Activated T-helper 2 cell treated with anti-CD3 and anti-CD28 coated beads, Interferon-gamma antibody, Interleukin-2, Interleukin-4, amounts not matched to agents 10 μg/mL and 5 μg/mL and 100 μg/mL, durations not matched to agents 14 hours and 24 hours and 36 hours (primary cell): Measurements from ENCODE around the gene CCPG1. TPM values are rescaled to one million over a fixed set of nuclear protein-coding genes. Genes with fewer than 3 reads are reported as not detected.
"Not testable (repeated sequence)": the region's sequence is repeated elsewhere in the genome, so short reads cannot be mapped to it uniquely, and the experiment has no call there.

Source experiments
- DNase-seq: peaks from one replicate; pipeline ENCODE4 v3.0.0; 2021; ENCODE audit warnings: low spot score
- H3K27ac Mint-ChIP-seq: one replicate; pipeline ENCODE4 v1.8.0; 2021; ENCODE audit warnings: mixed read lengths
- H3K27me3 Mint-ChIP-seq: one replicate; pipeline ENCODE4 v1.8.0; 2021; ENCODE audit warnings: low read depth, mixed read lengths
- H3K36me3 Mint-ChIP-seq: one replicate; pipeline ENCODE4 v1.8.0; 2021; ENCODE audit warnings: low read depth, mixed read lengths
- H3K4me1 Mint-ChIP-seq: one replicate; pipeline ENCODE4 v1.8.0; 2021; ENCODE audit warnings: low read depth, mixed read lengths
- H3K4me3 Mint-ChIP-seq: one replicate; pipeline ENCODE4 v1.8.0; 2021; ENCODE audit warnings: low read depth, mild to moderate bottlenecking, moderate library complexity, mixed read lengths
- H3K9me3 Mint-ChIP-seq: one replicate; pipeline ENCODE4 v1.8.0; 2021; ENCODE audit warnings: mixed read lengths
- intact Hi-C: fragments of 100-400 bp; cut with micrococcal nuclease; formaldehyde crosslinking; loops from one replicate; pipeline ENCODE4 v1.15.1; 2023
- total RNA-seq: library from RNA; stranded (reverse); gene quantifications from 2 replicates; pipeline ENCODE4 v1.2.3, GENCODE V29; 2022

Gene CCPG1
- 8.9 and 9.8 TPM in 2 replicates for total RNA-seq

GRCh38 chr15:55408012-55408928 is at the start of gene CCPG1, which contains the start of gene PIERCE2:
TSS of gene CCPG1 (minus strand) at chr15:55408359. CDS start at chr15:55389424, 18,935 bp downstream.
TSS of gene PIERCE2 (plus strand) at chr15:55408495. CDS start at chr15:55408769, 274 bp downstream.
- Mint-ChIP-seq H3K36me3 (no peaks in the 10 kb centered on the region), H3K4me3 (peak within 1 kb of the TSS; percentile 90), H3K4me1 (peaks cover 22% of the 10 kb centered on the region), H3K9me3 (no peaks in the 10 kb centered on the region), H3K27ac (peak within 1 kb of the TSS; percentile 86), H3K27me3 (peaks cover 1% of the 10 kb centered on the region)
- peak; percentile 89 for DNase-seq
- intact Hi-C loops = loop anchor here (1.0 to 10.0 kb wide), 6 partner anchors 31 to 837 kb away; partner anchors contain the start of genes PIGB, PIGBOS1 and RFX7

GRCh38 chr15:55457401-55458022 is 49.4 kb upstream of the CCPG1 start:
- H3K27me3 Mint-ChIP-seq = peaks cover 7% of the 10 kb centered on the region
- H3K4me3 Mint-ChIP-seq = no peak overlapping the region
- intact Hi-C loops = no loop called here
- DNase-seq = no peak
- H3K27ac Mint-ChIP-seq = no peak overlapping the region
- H3K4me1 Mint-ChIP-seq = peaks cover 2% of the 10 kb centered on the region
- H3K36me3 Mint-ChIP-seq = no peaks in the 10 kb centered on the region
- H3K9me3 Mint-ChIP-seq = peaks cover 12% of the 10 kb centered on the region

- intact Hi-C loops, H3K9me3 Mint-ChIP-seq, H3K27ac Mint-ChIP-seq, H3K27me3 Mint-ChIP-seq, DNase-seq, H3K36me3 Mint-ChIP-seq, H3K4me1 Mint-ChIP-seq, H3K4me3 Mint-ChIP-seq: not testable (repeated sequence)
These were observed 38.9 kb upstream of the CCPG1 start for GRCh38 chr15:55447030-55447394.

GRCh38 chr15:55446379-55447029 is 38.3 kb upstream of the CCPG1 start:
- intact Hi-C loops, H3K9me3 Mint-ChIP-seq, H3K36me3 Mint-ChIP-seq, H3K4me1 Mint-ChIP-seq, DNase-seq, H3K4me3 Mint-ChIP-seq, H3K27ac Mint-ChIP-seq, H3K27me3 Mint-ChIP-seq: not testable (repeated sequence)

GRCh38 chr15:55445936-55446335 is 37.8 kb upstream of the CCPG1 start:
- H3K4me3 Mint-ChIP-seq, H3K4me1 Mint-ChIP-seq, intact Hi-C loops, H3K9me3 Mint-ChIP-seq, H3K27me3 Mint-ChIP-seq, H3K27ac Mint-ChIP-seq, DNase-seq, H3K36me3 Mint-ChIP-seq: not testable (repeated sequence)

- H3K27me3 Mint-ChIP-seq, DNase-seq, H3K4me3 Mint-ChIP-seq, H3K4me1 Mint-ChIP-seq, H3K36me3 Mint-ChIP-seq, H3K27ac Mint-ChIP-seq, H3K9me3 Mint-ChIP-seq, intact Hi-C loops: not testable (repeated sequence)
These were observed 35.0 kb upstream of the CCPG1 start for GRCh38 chr15:55443141-55443540.

- Mint-ChIP-seq H3K9me3 (no peaks in the 10 kb centered on the region), H3K36me3 (no peaks in the 10 kb centered on the region), H3K4me3 (no peak overlapping the region), H3K27ac (no peak overlapping the region), H3K4me1 (peaks cover 5% of the 10 kb centered on the region), H3K27me3 (no peaks in the 10 kb centered on the region)
- DNase-seq = no peak
- intact Hi-C loops = loop anchor here (5.0 kb wide), 1 partner anchor 218 kb away; no protein-coding TSS in a partner anchor
These were observed 27.0 kb upstream of the CCPG1 start for GRCh38 chr15:55434989-55435825.

GRCh38 chr15:55422089-55422488 is 13.9 kb upstream of the CCPG1 start:
- H3K36me3 Mint-ChIP-seq = no peaks in the 10 kb centered on the region
- no peak overlapping the region for H3K4me3 Mint-ChIP-seq
- DNase-seq = no peak
- H3K4me1 Mint-ChIP-seq = no peaks in the 10 kb centered on the region
- intact Hi-C loops = no loop called here
- H3K27me3 Mint-ChIP-seq = no peaks in the 10 kb centered on the region
- H3K9me3 Mint-ChIP-seq = no peaks in the 10 kb centered on the region
- H3K27ac Mint-ChIP-seq = no peak overlapping the region

GRCh38 chr15:55420171-55420866 is 12.2 kb upstream of the CCPG1 start:
- H3K4me1 Mint-ChIP-seq = no peaks in the 10 kb centered on the region
- no peaks in the 10 kb centered on the region for H3K27me3 Mint-ChIP-seq
- no peak overlapping the region for H3K4me3 Mint-ChIP-seq
- DNase-seq = no peak
- no peak overlapping the region for H3K27ac Mint-ChIP-seq
- no peaks in the 10 kb centered on the region for H3K9me3 Mint-ChIP-seq
- H3K36me3 Mint-ChIP-seq = no peaks in the 10 kb centered on the region
- intact Hi-C loops = no loop called here

- H3K27me3 Mint-ChIP-seq, DNase-seq, H3K4me1 Mint-ChIP-seq, H3K9me3 Mint-ChIP-seq, H3K36me3 Mint-ChIP-seq, H3K27ac Mint-ChIP-seq, intact Hi-C loops, H3K4me3 Mint-ChIP-seq: not testable (repeated sequence)
These were observed 9.5 kb upstream of the CCPG1 start for GRCh38 chr15:55417678-55418077.

- Mint-ChIP-seq H3K4me3 (peak overlapping the region; percentile 90), H3K4me1 (peaks cover 15% of the 10 kb centered on the region)
- not testable (repeated sequence) for H3K36me3 Mint-ChIP-seq, H3K27ac Mint-ChIP-seq, H3K27me3 Mint-ChIP-seq, H3K9me3 Mint-ChIP-seq, DNase-seq
- intact Hi-C loops = loop anchor here (1.0 to 10.0 kb wide), 6 partner anchors 30 to 836 kb away; partner anchors contain the start of genes PIGB, PIGBOS1 and RFX7
These were observed 817 bp upstream of the CCPG1 start for GRCh38 chr15:55408976-55409375.
